HG02938 (cell line): ENCODE measurements around the gene VPS37C.

Source experiments
- ATAC-seq: cut with Tn5 transposase; IDR thresholded peaks from one replicate; pipeline ENCODE4 v1.9.1; 2021; ENCODE audit warnings: mild to moderate bottlenecking, moderate library complexity; ENCODE audit not compliant: unreplicated experiment

VPS37C gene

GRCh38 chr11:61119055-61119454, 42.2 kb downstream of the VPS37C start:
- no peak for ATAC-seq

DNA sequence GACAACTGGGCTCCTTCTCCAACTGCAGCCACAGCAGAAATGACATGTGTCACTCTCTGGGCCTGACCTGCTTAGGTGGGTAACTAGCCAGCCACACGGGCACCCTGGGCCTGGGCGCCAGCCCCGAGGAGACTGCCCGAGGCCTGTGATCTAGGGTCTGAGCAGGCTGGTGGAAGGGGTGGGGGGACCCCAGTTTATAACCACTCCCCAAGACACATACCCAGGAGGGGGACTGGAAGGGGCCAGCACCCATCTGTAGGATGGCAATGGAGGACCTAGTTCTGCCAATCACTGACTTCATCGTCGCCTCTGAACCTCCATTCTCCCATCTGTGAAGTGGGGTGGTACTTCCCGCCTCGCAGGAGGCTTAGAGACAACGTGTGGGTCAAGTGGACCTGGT, 42.8 kb downstream of the VPS37C start:
- no peak for ATAC-seq

DNA sequence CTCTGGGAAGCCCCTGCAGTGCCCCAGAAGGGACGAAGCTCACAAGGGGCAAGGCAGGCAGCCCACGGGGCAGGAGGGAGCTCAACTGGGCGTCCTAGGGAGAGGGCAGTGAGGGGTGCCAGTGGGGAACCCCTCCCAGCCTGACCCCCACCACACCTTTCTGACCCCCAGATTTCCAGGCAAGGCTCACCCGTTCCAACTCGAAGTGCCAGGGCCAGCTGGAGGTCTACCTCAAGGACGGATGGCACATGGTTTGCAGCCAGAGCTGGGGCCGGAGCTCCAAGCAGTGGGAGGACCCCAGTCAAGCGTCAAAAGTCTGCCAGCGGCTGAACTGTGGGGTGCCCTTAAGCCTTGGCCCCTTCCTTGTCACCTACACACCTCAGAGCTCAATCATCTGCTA, 43.2 kb downstream of the VPS37C start:
- ATAC-seq: no peak

DNA sequence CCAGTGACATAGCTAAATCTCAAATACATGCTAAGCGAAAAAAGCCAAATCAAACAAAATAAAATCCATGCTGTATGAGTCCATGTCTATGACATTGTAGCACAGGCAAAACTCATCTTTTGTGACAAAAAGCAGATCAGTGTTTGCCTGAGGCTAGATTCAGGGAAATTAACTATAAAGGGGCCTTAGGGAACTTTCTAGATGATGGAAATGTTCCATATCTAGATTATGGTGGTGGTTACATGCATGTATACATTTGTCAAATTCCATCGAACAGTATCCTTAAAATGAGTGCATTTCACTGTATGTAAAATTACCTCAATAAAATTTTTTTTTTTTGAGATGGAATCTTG, 44.1 kb downstream of the VPS37C start:
- ATAC-seq: no peak

GRCh38 chr11:61116426-61117167, 44.6 kb downstream of the VPS37C start:
- ATAC-seq: no peak

DNA sequence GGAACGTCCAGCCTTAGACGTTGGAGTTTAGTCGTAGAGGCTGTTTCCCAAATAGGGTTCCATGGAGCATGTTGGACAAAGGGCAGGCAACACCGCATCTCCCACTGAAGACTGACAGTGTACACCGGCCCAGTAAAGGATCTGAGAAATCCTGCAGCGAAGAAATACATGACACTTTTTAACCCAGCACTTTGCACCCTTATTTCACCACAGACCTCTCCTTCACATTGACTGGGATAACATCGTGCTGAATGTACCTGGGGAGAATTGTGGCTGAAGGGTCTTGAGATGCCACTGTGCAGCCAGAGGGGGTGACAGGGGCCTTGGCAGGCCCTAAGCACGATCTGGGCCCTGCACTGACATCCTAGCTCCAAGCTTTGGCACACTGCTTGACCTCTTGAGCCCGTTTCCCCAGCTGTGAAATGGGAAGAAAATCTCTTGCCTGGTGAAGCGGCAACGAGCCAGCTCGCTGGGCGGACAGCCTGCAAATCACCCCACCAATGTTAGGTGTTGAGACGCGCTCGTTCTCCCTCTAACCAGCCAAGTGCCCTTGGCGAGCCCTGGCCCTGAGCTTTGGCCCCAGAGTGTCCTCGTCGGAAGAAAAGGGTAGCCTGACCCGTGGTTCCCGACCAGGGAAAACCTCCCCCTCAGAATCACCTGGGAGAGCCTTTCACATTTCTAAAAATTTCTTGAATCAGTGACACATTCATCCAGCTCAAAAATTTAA, 45.6 kb downstream of the VPS37C start:
- no peak for ATAC-seq

GRCh38 chr11:61114913-61115312, 46.3 kb downstream of the VPS37C start:
- ATAC-seq: no peak

GRCh38 chr11:61113201-61113600, 48.0 kb downstream of the VPS37C start:
- ATAC-seq: no peak

- ATAC-seq: no peak
These were observed 48.7 kb downstream of the VPS37C start for GRCh38 chr11:61112575-61112974.

- no peak for ATAC-seq
These were observed 49.3 kb downstream of the VPS37C start for GRCh38 chr11:61111786-61112517.

DNA sequence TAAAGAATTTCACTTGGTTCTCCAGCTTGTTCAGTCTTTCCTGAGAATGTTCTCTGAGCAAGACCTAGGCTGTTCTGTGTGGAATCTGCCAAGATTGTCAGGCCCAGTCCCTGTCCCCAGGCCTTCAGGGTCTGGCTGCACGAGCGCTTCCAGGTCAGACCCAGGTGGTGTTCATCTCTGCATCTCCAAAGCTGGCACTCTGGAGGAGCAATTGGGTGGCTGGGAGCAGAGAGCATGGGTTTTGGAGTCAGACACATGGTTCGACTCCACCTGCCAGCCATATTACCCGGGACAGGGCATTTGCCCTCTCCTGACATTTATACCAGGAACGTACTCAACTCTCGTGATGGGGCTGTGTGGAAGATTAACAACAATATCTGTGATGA, 50.2 kb downstream of the VPS37C start:
- ATAC-seq: no peak

DNA sequence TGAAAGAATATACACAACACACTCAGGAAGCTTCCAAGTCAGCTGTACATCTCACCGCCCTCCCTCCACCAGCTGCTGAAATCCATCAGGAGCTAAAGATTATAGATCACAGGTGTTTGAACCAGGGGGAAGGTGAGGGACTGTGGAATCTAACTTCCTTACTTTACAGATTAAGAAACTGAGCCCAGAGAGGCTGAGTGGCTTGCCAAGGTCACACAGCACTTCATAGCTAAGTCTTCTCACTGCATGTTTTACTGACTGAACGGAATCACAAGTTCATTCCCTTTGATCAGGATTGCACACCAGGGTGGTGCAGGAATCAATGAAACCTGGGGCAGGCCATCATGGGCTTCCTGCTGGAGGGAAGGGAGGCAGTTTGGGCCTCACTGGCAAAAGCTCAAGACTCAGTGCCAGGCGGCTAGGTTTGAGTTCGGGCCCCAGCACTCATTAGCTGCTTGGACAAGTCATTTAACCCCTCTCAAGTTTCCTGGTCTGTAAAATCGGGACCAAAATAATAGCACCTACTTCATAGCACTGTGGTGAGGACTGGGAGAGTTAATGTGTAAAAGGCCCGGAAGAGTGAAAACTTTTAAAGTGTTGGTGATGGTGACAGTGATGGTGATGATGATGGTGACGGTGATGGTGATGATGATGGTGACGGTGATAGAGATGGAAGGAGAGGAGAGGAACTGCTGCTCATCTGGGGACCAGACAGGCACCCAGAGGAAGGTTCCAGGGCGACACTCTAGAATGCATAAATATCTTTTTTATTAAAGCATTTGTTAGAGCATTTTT, 50.8 kb downstream of the VPS37C start:
- no peak for ATAC-seq

DNA sequence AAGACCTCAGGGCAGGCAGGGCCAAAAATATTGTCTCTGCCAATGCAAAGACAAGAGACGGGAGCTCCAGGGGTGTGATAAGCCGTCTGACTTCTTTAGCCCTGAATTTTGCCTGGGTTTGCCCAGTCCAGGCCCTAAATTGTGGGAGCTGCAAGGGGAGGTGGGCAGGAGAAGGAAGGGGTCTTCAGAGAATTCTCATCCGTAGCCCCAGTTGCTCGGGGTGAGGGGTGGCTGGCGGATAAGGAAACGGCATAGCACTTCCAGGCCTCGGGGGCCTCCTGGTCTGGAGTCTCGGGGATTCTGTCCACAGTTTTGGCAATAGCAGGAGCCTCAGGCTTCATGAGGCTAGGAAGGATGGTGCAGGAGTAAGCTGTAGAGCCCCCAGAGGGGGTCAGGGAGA, 51.6 kb downstream of the VPS37C start:
- ATAC-seq: no peak

DNA sequence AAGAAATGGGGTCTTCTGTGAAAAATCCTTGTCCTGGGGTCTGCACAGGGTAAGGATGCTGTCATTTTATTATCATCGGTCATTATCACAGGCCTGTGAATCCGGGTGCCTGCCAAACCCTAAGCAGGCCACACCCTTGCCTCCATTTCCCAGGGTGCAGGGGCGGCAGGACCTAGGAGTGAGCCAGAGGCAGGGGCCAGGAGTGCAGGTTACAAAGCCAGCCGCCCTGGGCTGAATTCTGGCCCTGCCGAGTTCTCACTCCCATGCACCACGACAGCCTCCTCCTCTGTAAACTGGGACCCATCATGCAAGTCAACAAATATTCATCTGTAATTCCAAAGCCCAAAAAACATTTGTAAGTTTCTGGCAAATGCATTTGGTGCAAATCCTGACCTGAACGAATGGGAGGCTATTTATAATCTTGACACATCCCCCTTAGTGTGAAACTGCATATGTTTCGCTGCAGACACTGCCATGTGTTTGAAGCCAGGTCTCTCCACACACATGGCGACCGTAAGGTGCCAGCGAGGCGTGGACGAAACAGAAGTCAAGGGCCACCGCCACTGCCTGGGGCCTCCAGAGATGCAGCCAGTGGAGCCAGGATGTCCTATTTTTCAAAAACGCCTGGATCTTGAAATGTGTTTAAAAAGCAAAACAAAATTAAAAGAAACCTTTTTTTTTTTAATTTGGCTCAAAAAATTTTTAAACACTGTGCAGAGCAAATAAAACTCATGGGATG, 52.2 kb downstream of the VPS37C start:
- no peak for ATAC-seq

DNA sequence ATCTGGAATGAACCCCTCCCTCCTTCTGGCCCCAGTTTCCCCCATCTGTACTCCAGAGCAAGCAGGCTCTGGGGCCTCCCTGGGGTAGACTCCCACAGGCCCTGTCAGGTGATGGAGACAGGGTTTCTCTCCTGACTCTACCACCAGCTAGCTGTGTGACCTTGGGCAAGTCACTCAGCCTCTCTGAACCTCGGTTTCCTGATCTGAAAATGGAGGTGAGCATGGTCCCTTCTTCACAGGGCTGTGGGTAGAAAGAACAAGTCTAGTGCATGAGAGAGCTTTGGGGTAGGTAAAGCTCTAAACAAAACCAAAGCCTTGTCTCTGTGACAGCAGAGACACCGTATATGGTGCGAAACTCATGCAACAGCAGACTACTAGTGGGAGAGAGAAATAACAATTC, 53.3 kb downstream of the VPS37C start:
- ATAC-seq: no peak

DNA sequence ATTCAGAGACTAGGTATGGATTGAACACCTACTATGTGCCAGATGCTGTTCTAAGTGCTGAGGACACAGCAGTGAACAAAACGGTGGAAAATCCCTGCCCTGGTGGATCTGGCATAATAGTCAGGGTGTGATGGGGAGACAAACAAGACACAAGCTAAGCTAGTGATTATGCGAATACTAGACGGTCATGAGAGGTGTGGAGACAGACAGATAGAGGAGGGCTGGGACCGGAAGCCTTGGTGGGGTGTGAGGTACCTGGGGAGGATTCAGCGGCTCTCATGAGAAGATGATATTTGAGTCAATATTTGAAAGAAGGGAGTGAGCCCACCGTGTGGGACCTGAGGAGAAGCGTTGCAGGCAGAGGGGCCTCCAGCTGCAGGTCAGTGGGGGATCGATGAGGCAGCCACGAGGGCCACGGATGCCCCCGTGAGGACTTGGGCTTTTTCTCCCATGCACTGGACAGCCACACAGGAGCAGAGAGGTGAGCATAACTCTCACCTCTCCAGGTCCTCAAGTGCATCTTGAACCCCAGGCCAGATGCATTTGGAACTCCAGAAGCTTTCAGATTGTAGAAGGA, 54.2 kb downstream of the VPS37C start:
- no peak for ATAC-seq

GRCh38 chr11:61106296-61106695, 54.9 kb downstream of the VPS37C start:
- ATAC-seq: no peak

- no peak for ATAC-seq
These were observed 56.3 kb downstream of the VPS37C start for GRCh38 chr11:61104963-61105362.

DNA sequence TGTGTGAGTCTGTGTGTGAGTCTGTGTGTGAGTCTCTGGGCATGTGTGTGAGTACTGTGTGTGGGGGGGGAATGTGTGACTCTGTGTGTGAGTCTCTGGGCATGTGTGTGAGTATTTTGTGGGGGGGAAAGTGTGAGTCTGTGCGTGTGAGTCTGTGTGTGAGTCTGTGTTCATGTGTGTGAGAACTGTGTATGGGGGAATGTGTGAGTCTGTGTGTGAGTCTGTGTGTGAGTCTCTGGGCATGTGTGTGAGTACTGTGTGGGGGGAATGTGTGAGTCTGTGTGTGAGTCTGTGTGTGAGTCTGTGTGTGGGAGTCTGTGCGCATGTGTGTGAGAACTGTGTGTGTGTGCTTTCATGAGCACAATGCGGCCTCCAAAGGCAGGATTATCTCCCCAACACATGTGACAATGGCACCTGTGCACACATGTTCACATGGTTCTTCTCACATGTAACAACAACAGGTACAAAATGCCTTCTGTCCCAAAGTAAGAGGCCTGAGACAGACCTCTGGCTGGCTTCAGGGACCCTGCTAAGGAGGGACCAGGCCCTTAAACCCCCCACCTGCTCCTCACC, 57.3 kb downstream of the VPS37C start:
- no peak for ATAC-seq
